Measurements from ENCODE around the gene TK1.
A peak's percentile ranks its signal among the peaks of the same experiment; 100 is the strongest.

TK1 gene

GRCh38 chr17:78176548-78177025 is 10.3 kb downstream of the TK1 start:
- TF ChIP-seq, protein P1, sequence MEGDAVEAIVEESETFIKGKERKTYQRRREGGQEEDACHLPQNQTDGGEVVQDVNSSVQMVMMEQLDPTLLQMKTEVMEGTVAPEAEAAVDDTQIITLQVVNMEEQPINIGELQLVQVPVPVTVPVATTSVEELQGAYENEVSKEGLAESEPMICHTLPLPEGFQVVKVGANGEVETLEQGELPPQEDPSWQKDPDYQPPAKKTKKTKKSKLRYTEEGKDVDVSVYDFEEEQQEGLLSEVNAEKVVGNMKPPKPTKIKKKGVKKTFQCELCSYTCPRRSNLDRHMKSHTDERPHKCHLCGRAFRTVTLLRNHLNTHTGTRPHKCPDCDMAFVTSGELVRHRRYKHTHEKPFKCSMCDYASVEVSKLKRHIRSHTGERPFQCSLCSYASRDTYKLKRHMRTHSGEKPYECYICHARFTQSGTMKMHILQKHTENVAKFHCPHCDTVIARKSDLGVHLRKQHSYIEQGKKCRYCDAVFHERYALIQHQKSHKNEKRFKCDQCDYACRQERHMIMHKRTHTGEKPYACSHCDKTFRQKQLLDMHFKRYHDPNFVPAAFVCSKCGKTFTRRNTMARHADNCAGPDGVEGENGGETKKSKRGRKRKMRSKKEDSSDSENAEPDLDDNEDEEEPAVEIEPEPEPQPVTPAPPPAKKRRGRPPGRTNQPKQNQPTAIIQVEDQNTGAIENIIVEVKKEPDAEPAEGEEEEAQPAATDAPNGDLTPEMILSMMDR (IDR thresholded peaks at IDR 0.05; ENCODE audit: borderline replicate concordance, insufficient read depth, low read depth, low read length): peak; percentile 99
- no peak overlapping the region for H3K4me3 ChIP-seq (ENCODE audit: low read depth, low read length)

DNA sequence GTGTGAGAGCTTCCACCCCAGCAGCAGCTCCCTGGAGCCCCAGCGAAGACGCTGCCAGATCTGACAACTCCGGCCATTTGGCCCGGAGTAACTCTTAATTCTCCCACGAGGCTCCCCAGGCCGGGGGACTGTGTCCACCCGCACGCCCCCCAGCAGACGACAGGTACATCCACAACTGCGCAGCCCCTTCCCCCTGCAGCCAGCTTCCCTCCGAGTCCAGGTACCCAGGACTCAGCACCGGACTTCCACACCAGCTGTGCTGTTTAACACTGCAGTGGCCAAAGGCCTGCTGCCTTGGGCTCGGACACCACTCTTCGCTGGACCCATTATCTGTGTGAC is 11.2 kb downstream of the TK1 start:
- no peak overlapping the region for H3K4me3 ChIP-seq (ENCODE audit: low read depth, low read length)

DNA sequence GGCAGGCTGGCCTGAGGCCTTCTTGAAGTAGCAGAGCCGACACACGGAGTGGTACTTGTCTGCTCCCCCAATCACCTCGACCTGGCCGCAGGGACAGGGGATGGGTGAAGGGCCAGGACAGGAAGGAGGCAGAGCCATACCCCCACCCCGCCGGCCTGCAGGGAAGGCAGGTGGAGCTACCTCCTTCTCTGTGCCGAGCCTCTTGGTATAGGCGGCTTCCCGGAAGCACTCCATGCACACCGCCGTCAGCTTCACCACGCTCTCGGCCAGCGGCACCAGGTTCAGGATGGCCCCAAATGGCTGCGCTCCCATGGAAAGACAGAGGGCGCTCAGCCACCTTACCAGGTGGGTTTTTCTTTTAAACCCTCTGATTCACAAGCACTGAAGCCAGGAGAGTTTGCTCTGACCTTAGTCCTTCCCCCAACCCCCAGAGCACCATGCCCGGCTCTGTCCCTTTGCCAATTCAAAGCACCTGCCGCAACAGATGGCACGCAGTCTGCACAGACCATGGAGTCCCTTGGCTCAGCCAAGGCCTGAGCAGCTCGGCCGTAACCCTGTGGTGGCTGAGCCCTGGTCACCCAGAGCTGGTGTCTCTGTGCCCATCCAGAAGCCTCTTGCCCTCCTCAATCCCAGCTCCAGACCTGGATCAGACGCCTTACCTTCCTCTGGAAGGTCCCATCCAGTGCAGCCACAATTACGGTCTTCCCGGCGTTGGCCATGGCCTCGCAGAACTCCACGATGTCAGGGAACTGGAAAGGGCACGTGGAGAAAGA is 11.8 kb downstream of the TK1 start:
- H3K4me3 ChIP-seq (ENCODE audit: low read depth, low read length): no peak overlapping the region
- TF ChIP-seq, protein P1 (IDR thresholded peaks at IDR 0.05; ENCODE audit: borderline replicate concordance, insufficient read depth, low read depth, low read length): 0 out of 2 replicates have a peak, but pooled peaks have one; percentile 7

More for the DNA sequence above, 11.2 kb downstream of the TK1 start:
- TF ChIP-seq, protein P1 (IDR thresholded peaks at IDR 0.05; ENCODE audit: borderline replicate concordance, insufficient read depth, low read depth, low read length): no peak

- TF ChIP-seq, protein P1 (IDR thresholded peaks at IDR 0.05; ENCODE audit: borderline replicate concordance, insufficient read depth, low read depth, low read length): no peak
- H3K4me3 ChIP-seq (ENCODE audit: low read depth, low read length): no peak overlapping the region
These were observed 12.4 kb downstream of the TK1 start for GRCh38 chr17:78174346-78174869.

GRCh38 chr17:78173097-78173715 is 13.6 kb downstream of the TK1 start:
- no peak overlapping the region for H3K4me3 ChIP-seq (ENCODE audit: low read depth, low read length)
- TF ChIP-seq, protein P1 (IDR thresholded peaks at IDR 0.05; ENCODE audit: borderline replicate concordance, insufficient read depth, low read depth, low read length): no peak

- H3K4me3 ChIP-seq (ENCODE audit: low read depth, low read length): peak overlapping the region; percentile 17
- TF ChIP-seq, protein P1 (IDR thresholded peaks at IDR 0.05; ENCODE audit: borderline replicate concordance, insufficient read depth, low read depth, low read length): no peak
These were observed 14.4 kb downstream of the TK1 start for GRCh38 chr17:78172249-78173051.

GRCh38 chr17:78171591-78172248 is 15.1 kb downstream of the TK1 start:
- H3K4me3 ChIP-seq (ENCODE audit: low read depth, low read length): peak overlapping the region; percentile 17
